Neuronal stem cell (in vitro differentiated cells): Measurements from ENCODE around the gene STUB1.

ENCODE experiments used
- DNase-seq: peaks from one replicate; pipeline ENCODE4 v3.0.0-alpha.2; 2013; ENCODE audit warnings: low spot score
- H2AFZ ChIP-seq: one replicate; pipeline ENCODE4 v1.6.1; 2013; ENCODE audit warnings: mild to moderate bottlenecking, low read length, inconsistent platforms
- H2AK5ac ChIP-seq: 2 replicates; pipeline ENCODE4 v1.6.1; 2013; ENCODE audit warnings: low read depth, mild to moderate bottlenecking, inconsistent platforms, low read length, moderate library complexity, mixed read lengths
- H2BK120ac ChIP-seq: 2 replicates; pipeline ENCODE4 v1.6.1; 2013; ENCODE audit warnings: low read depth, mild to moderate bottlenecking, inconsistent platforms, low read length, moderate library complexity, mixed read lengths
- H2BK12ac ChIP-seq: one replicate; pipeline ENCODE4 v1.6.1; 2013; ENCODE audit warnings: low read length, inconsistent platforms
- H2BK15ac ChIP-seq: 2 replicates; pipeline ENCODE4 v1.6.1; 2013; ENCODE audit warnings: mild to moderate bottlenecking, low read length, inconsistent platforms, mixed read lengths
- H2BK5ac ChIP-seq: one replicate; pipeline ENCODE4 v1.6.1; 2013; ENCODE audit warnings: inconsistent platforms, mild to moderate bottlenecking, low read length, moderate library complexity
- H3K14ac ChIP-seq: one replicate; pipeline ENCODE4 v1.6.1; 2013; ENCODE audit warnings: low read length, inconsistent platforms
- H3K18ac ChIP-seq: 2 replicates; pipeline ENCODE4 v1.6.1; 2013; ENCODE audit warnings: low read length, inconsistent platforms
- H3K23ac ChIP-seq: 2 replicates; pipeline ENCODE4 v1.6.1; 2013; ENCODE audit warnings: low read depth, mild to moderate bottlenecking, mixed read lengths, low read length, inconsistent platforms; ENCODE audit not compliant: poor library complexity
- H3K27ac ChIP-seq: replicated peaks from 3 replicates; pipeline ENCODE4 v1.5.1; 2013; ENCODE audit warnings: low read length, inconsistent platforms
- H3K27me3 ChIP-seq, 3 experiments: 2 replicates each; pipeline ENCODE4 v1.6.1; 2013; ENCODE audit warnings: low read length in 3 of 3, mild to moderate bottlenecking in 2 of 3, inconsistent platforms in 1 of 3, low read depth in 1 of 3, mixed read lengths in 1 of 3, moderate library complexity in 1 of 3; ENCODE audit not compliant: control insufficient read depth in 3 of 3, insufficient read depth in 3 of 3
- H3K36me3 ChIP-seq, 2 donors: replicated peaks in 1 of 2; 2 replicates each; pipeline ENCODE4 v1.6.1; 2013; ENCODE audit warnings: low read length in 2 of 2; ENCODE audit not compliant: control insufficient read depth in 2 of 2, insufficient read depth in 2 of 2
- H3K4ac ChIP-seq: 2 replicates; pipeline ENCODE4 v1.6.1; 2013; ENCODE audit warnings: inconsistent platforms, mild to moderate bottlenecking, low read length, moderate library complexity
- H3K4me1 ChIP-seq, 2 donors: 1 replicate in 1 of 2; 2 replicates in 1 of 2; pipeline ENCODE4 v1.6.1; 2013; ENCODE audit warnings: low read length in 2 of 2, low read depth in 1 of 2; ENCODE audit not compliant: control insufficient read depth in 2 of 2, insufficient read depth in 1 of 2
- H3K4me2 ChIP-seq: one replicate; pipeline ENCODE4 v1.6.1; 2013; ENCODE audit warnings: mild to moderate bottlenecking, low read length, inconsistent platforms; ENCODE audit not compliant: insufficient read depth, poor library complexity, severe bottlenecking
- H3K4me3 ChIP-seq, 2 donors: 2 replicates each; pipeline ENCODE4 v1.5.1; 2013; ENCODE audit warnings: low read length in 2 of 2, mild to moderate bottlenecking in 2 of 2, inconsistent platforms in 1 of 2, moderate library complexity in 1 of 2
- H3K79me1 ChIP-seq: one replicate; pipeline ENCODE4 v1.6.1; 2013; ENCODE audit warnings: low read depth, mild to moderate bottlenecking, inconsistent platforms, low read length, moderate library complexity
- H3K9ac ChIP-seq: one replicate; pipeline ENCODE4 v1.6.1; 2013; ENCODE audit warnings: mild to moderate bottlenecking, low read depth, low read length, inconsistent platforms; ENCODE audit not compliant: poor library complexity
- H3K9me3 ChIP-seq, 2 donors: replicated peaks in 1 of 2; 2 replicates each; pipeline versions ENCODE3 to v1.6.1; 2013; ENCODE audit warnings: low read length in 2 of 2, mild to moderate bottlenecking in 2 of 2, inconsistent platforms in 1 of 2, low read depth in 1 of 2, mixed read lengths in 1 of 2, moderate library complexity in 1 of 2; ENCODE audit not compliant: control insufficient read depth in 2 of 2, insufficient read depth in 1 of 2
- H4K8ac ChIP-seq: one replicate; pipeline ENCODE4 v1.6.1; 2013; ENCODE audit warnings: low read depth, mild to moderate bottlenecking, inconsistent platforms, low read length, moderate library complexity
- H4K91ac ChIP-seq: one replicate; pipeline ENCODE4 v1.6.1; 2013; ENCODE audit warnings: low read length, low read depth, mild to moderate bottlenecking, inconsistent platforms; ENCODE audit not compliant: poor library complexity
- WGBS, 2 donors: extraction: QIAGEN DNeasy Blood & Tissue Kit; methylation state at CpG; one replicate each; pipeline ENCODE4 v1.1.7; 2013; ENCODE audit warnings: missing lambda C conversion rate in 2 of 2, mixed read lengths in 1 of 2; ENCODE audit not compliant: insufficient read length in 2 of 2, insufficient replicate concordance in 1 of 2; ENCODE audit errors: extremely low coverage in 2 of 2; 5-methylcytosine and 5-hydroxymethylcytosine counted together

STUB1 gene

GRCh38 chr16:652454-653305, 27.5 kb upstream of the STUB1 start:
- peak overlapping the region; percentile 39 for H2BK5ac ChIP-seq
- no peak overlapping the region for H3K4me2 ChIP-seq
- peaks cover 5 to 57% of the 10 kb centered on the region in 2 donors for H3K36me3 ChIP-seq
- H4K8ac ChIP-seq = no peak overlapping the region
- no peak overlapping the region for H3K14ac ChIP-seq
- no peaks in the 10 kb centered on the region for H3K27me3 ChIP-seq
- H3K9me3 ChIP-seq = no peaks in the 10 kb centered on the region
- H3K18ac ChIP-seq = no peak overlapping the region
- H3K9ac ChIP-seq = no peak overlapping the region
- DNase-seq = no peak
- H4K91ac ChIP-seq = no peak overlapping the region
- H3K79me1 ChIP-seq = peaks cover 8% of the 10 kb centered on the region
- no peak overlapping the region for H3K4me3 ChIP-seq
- H2BK120ac ChIP-seq = no peak overlapping the region
- H3K23ac ChIP-seq = no peak overlapping the region
- peaks cover 9 to 16% of the 10 kb centered on the region in 2 donors for H3K4me1 ChIP-seq
- no peak overlapping the region for H2BK12ac ChIP-seq
- no peak overlapping the region for H3K4ac ChIP-seq
- no CpG with 5 or more reads among the region's 28 CpGs for WGBS, 2 donors
- no peak overlapping the region for H2BK15ac ChIP-seq
- H3K27ac ChIP-seq = no peak overlapping the region
- no peak overlapping the region for H2AFZ ChIP-seq
- H2AK5ac ChIP-seq = no peak overlapping the region

DNA sequence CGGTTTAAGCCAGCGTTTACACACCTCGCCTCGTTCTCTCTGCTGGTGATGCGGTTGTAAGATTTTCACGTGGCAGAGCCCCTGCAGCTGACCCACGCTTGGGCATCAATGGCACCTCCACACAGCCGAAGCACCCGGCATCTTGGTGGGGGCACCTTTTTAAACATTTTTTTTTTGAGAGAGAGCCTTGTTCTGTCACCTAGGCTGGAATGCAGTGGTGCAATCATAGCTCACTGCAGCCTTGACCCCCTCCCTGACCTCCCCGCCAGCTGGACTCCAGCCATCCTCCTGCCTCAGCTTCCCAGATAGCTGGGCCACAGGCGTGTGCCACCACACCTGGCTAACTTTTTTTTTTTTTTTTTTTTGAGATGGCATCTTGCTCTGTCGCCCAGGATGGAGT, 26.2 kb upstream of the STUB1 start:
- Histone ChIP-seq H3K4ac (no peak overlapping the region), H2BK12ac (no peak overlapping the region), H3K18ac (no peak overlapping the region), H3K23ac (peak overlapping the region; percentile 17), H4K8ac (no peak overlapping the region), H4K91ac (no peak overlapping the region), H3K27ac (no peak overlapping the region), H3K4me1 (peaks cover 4 to 7% of the 10 kb centered on the region in 2 donors), H3K14ac (no peak overlapping the region), H2BK120ac (no peak overlapping the region), H3K36me3 (peaks cover 9 to 70% of the 10 kb centered on the region in 2 donors), H3K27me3 (no peaks in the 10 kb centered on the region), H2BK15ac (no peak overlapping the region), H2AFZ (no peak overlapping the region), H2BK5ac (no peak overlapping the region), H3K9me3 (no peaks in the 10 kb centered on the region), H3K79me1 (peaks cover 7% of the 10 kb centered on the region), H3K4me2 (no peak overlapping the region), H3K9ac (peak overlapping the region; percentile 60), H2AK5ac (no peak overlapping the region), H3K4me3 (no peak overlapping the region)
- no CpG with 5 or more reads among the region's 12 CpGs for WGBS, 2 donors
- DNase-seq = no peak

DNA sequence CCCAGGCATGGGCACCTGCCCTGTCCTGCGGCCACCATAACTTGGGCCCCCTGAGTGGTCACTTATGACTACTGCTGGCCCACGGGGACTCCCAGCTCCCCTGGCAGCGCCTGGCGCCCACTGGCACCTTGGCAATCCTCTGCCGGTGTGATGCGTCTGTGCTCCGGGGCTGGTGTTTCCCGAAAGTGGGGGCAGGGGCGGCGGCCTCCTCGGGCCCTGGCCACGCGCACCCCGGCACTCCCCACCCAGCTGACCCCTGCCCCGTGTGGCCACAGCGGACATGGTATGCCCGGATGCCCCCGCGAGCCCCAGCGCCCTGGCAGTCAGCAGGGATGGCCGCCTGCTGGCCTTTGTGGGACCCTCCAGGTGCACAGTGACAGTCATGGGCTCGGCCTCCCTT, 22.7 kb upstream of the STUB1 start:
- Histone ChIP-seq H2BK12ac (no peak overlapping the region), H3K18ac (no peak overlapping the region), H3K9ac (peak overlapping the region; percentile 44), H2AK5ac (no peak overlapping the region), H2BK5ac (no peak overlapping the region), H2BK120ac (no peak overlapping the region), H3K79me1 (peaks cover 16% of the 10 kb centered on the region), H2BK15ac (no peak overlapping the region), H3K27ac (no peak overlapping the region), H3K4me1 (peaks cover 3 to 6% of the 10 kb centered on the region in 2 donors), H3K4ac (no peak overlapping the region), H3K9me3 (no peaks in the 10 kb centered on the region), H3K23ac (no peak overlapping the region), H3K14ac (no peak overlapping the region), H3K4me3 (no peak overlapping the region), H3K27me3 (no peaks in the 10 kb centered on the region), H3K36me3 (peaks cover 11 to 80% of the 10 kb centered on the region in 2 donors), H3K4me2 (no peak overlapping the region), H4K8ac (no peak overlapping the region), H2AFZ (no peak overlapping the region), H4K91ac (no peak overlapping the region)
- no peak for DNase-seq
- WGBS, 2 donors = no CpG with 5 or more reads among the region's 22 CpGs

GRCh38 chr16:658679-659571, 21.3 kb upstream of the STUB1 start:
- H3K36me3 ChIP-seq = peaks cover 14 to 71% of the 10 kb centered on the region in 2 donors
- H3K14ac ChIP-seq = no peak overlapping the region
- H2BK120ac ChIP-seq = no peak overlapping the region
- H2BK15ac ChIP-seq = peak overlapping the region; percentile 43
- H3K9ac ChIP-seq = peak overlapping the region; percentile 21
- peaks cover 3 to 6% of the 10 kb centered on the region in 2 donors for H3K4me1 ChIP-seq
- H3K4me3 ChIP-seq = peak overlapping the region in 1 of 2 donors; percentile 52
- no peak for DNase-seq
- peaks cover 13% of the 10 kb centered on the region for H3K79me1 ChIP-seq
- H4K8ac ChIP-seq = no peak overlapping the region
- WGBS, 2 donors = no CpG with 5 or more reads among the region's 35 CpGs
- no peak overlapping the region for H3K18ac ChIP-seq
- no peak overlapping the region for H3K23ac ChIP-seq
- H2BK12ac ChIP-seq = no peak overlapping the region
- no peak overlapping the region for H3K4me2 ChIP-seq
- H2AFZ ChIP-seq = no peak overlapping the region
- no peak overlapping the region for H2BK5ac ChIP-seq
- no peak overlapping the region for H4K91ac ChIP-seq
- H2AK5ac ChIP-seq = no peak overlapping the region
- H3K27me3 ChIP-seq = no peaks in the 10 kb centered on the region
- H3K27ac ChIP-seq = no peak overlapping the region
- no peak overlapping the region for H3K4ac ChIP-seq
- H3K9me3 ChIP-seq = no peaks in the 10 kb centered on the region
